ENCODE data around the gene KXD1. TPM values are rescaled to one million over a fixed set of nuclear protein-coding genes. Genes with fewer than 3 reads are reported as not detected.

KXD1 gene
- total RNA-seq, 3 donors from 2014 or later, result 63.2 to 76.9 (median 68.8) TPM

DNA sequence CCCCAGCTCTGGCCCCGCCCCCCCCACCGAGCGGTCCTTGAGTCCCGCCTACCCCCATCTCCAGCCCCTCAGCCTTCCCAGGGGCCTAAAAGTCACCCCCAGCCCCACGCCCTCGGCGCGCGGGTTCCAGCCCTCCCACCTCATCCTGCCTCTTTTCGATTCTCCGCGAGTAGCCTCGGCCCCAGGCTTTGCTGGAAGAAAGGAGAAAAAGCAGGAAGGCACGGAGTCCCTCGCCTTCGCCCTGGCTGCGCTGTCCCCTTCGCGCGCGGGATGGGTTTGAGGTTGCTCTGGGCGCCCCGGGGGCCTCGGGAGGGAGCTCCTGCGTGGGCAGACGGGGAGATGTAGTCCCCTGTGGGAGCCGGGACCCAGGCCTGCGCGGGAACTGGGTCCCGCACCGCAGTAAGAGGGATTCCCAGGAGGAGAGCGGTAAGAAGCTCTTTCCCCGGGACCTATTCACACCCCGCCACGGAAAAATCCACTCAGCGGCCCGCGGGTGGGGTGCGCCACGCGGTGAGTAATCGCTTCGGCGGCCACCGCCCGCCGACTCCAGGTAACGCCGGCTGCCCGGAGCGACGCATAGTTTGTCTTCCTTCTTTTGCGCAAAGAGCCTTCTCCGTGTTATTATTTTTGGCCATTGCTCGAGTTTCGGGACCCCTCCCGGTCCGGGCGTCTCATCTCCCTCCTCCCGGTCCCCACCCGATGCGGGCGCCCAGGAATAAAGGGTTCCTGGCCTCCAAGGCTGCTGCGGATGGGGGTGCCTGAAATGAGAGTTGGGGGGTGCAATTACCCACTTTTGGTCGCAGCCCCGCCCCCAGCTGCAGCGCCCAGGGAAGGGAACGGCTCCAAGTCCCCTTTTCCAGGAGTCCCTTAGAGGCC, 49.8 kb downstream of the KXD1 start:
- no peak for ATAC-seq
- Histone ChIP-seq H3K4me3 (no peak overlapping the region), H3K36me3 (ENCODE audit: low read depth) (no peaks in the 10 kb centered on the region), H3K9me3 (no peaks in the 10 kb centered on the region), H3K4me1 (ENCODE audit: low read depth) (peaks cover 26% of the 10 kb centered on the region)
- TF ChIP-seq, protein P1, sequence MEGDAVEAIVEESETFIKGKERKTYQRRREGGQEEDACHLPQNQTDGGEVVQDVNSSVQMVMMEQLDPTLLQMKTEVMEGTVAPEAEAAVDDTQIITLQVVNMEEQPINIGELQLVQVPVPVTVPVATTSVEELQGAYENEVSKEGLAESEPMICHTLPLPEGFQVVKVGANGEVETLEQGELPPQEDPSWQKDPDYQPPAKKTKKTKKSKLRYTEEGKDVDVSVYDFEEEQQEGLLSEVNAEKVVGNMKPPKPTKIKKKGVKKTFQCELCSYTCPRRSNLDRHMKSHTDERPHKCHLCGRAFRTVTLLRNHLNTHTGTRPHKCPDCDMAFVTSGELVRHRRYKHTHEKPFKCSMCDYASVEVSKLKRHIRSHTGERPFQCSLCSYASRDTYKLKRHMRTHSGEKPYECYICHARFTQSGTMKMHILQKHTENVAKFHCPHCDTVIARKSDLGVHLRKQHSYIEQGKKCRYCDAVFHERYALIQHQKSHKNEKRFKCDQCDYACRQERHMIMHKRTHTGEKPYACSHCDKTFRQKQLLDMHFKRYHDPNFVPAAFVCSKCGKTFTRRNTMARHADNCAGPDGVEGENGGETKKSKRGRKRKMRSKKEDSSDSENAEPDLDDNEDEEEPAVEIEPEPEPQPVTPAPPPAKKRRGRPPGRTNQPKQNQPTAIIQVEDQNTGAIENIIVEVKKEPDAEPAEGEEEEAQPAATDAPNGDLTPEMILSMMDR (IDR thresholded peaks at IDR 0.05), result no peak
- no peak for DNase-seq
- intact Hi-C loops (cut with DNase I, micrococcal nuclease), result no loop called here

DNA sequence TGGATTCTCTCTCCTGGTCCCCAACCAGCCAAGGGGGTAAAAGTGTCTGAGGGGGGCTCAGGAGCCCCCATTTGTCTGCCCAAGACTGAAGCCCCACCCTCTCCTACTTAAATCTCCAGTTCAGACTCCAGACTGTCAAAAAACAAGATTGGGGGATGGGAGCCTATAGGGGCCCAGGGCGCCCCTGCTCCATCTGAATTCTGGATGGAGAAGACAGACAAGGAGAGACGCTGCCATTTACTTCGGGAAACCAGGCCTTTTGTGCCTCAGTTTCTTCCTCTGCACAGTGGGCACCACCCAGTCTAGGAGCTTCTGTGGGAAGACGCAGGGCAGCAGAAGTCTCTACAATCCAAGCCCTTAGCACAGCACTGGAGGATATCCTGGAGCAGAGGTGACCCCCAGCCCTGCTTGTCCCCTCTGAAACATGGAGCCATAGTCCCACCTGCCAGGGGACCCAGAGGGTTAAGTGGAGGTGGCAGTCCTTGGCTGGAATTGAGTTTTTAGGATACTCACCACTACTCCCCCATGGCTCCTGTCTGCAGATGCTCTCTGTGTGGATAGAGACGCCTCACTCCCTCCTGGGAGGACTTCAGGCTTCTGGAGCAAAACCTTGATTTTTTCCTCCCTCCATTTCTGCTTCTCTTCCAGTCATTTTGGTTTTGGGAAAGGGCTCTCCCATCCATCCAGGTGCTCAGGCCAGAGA, 50.6 kb downstream of the KXD1 start:
- no peaks in the 10 kb centered on the region for H3K9me3 ChIP-seq
- DNase-seq (no peak), ATAC-seq (no peak)
- H3K4me1 ChIP-seq (ENCODE audit: low read depth), result peaks cover 32% of the 10 kb centered on the region
- intact Hi-C loops (cut with DNase I, micrococcal nuclease), result no loop called here
- no peak overlapping the region for H3K4me3 ChIP-seq
- H3K36me3 ChIP-seq (ENCODE audit: low read depth), result no peaks in the 10 kb centered on the region
- TF ChIP-seq, protein P1 (IDR thresholded peaks at IDR 0.05), result no peak

DNA sequence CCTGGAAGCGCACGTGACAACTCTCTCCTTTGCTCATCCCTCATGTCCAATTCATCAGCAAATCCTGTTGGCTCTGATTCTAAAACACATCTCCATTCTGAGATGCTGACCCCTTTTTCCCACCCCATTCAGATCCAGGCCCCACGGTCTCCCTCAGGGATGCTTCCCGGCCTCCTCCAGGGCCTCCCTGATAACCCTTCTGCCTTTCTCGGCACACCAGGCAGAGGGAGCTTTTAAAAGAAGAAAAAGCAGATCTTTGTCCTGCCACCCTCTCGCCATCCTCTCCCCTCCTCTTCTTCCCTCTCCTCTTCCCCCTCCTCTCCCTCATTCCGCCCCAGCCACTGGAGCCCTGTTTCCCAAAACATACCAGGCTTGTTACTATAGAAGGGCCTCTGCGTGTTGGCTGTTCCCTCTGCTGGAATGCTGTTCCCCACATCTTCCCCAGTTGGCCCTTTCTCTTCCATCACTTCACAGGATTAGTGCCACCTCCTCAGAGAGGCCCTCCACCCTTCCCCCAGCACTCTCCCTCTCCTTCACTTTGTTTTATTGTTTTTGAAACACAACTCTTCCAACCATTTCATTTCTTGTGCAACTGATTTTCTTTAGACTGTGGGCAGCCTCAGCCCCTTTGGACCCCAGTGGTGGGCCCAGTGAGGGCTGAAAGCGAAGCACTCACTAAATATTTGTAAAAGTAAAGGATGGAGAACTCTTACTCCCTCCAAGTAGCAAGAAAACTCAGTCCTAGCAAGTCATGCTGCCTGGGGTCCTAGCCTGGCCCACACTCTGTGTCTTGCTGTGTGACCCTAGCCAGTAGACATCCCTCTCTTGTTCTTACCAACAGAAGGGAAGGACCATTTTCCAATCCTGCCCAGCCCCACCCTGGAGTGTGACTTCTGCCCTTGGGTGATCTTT, 51.4 kb downstream of the KXD1 start:
- TF ChIP-seq, protein P1 (IDR thresholded peaks at IDR 0.05), result no peak
- H3K4me1 ChIP-seq (ENCODE audit: low read depth), result peaks cover 27% of the 10 kb centered on the region
- no peak overlapping the region for H3K4me3 ChIP-seq
- intact Hi-C loops (cut with DNase I, micrococcal nuclease), result no loop called here
- H3K36me3 ChIP-seq (ENCODE audit: low read depth), result no peaks in the 10 kb centered on the region
- ATAC-seq, result no peak
- no peak for DNase-seq
- no peaks in the 10 kb centered on the region for H3K9me3 ChIP-seq

DNA sequence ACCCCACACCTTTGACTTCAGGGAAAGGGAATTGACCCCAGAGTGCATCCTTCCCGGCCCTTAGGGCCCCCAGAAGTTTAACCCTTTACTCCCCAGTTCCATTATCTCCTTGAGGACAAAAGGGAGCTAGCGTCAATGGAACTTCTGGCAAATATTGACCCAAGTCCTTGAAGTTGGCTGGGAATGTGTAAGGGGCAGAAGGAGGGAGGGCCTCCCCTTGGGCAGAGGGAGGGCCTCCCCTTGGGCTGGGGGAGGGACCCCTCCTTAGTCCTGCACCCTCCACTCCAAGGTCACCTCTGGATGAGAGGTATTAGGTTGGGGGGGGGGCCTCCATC, 52.0 kb downstream of the KXD1 start:
- DNase-seq (no peak), ATAC-seq (no peak)
- Histone ChIP-seq H3K4me3 (no peak overlapping the region), H3K36me3 (ENCODE audit: low read depth) (no peaks in the 10 kb centered on the region), H3K9me3 (no peaks in the 10 kb centered on the region), H3K4me1 (ENCODE audit: low read depth) (peaks cover 27% of the 10 kb centered on the region)
- intact Hi-C loops (cut with DNase I, micrococcal nuclease), result no loop called here
- TF ChIP-seq, protein P1 (IDR thresholded peaks at IDR 0.05), result no peak

DNA sequence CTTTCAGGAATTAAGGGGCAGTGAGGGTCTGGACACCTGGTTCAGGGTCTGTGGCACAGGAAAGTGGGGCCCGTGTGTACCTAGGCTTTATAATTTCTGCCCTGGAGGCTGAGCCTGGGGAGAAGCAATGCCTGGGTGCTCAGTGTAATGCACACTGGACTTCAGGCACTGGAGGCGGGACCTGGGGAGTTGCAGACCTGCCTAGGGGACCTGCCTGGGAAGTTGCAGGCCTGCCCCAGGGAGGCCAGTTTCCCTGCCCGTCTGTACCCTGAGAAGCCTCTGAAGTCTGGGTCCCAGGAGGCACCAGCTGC, 52.5 kb downstream of the KXD1 start:
- Histone ChIP-seq H3K9me3 (no peaks in the 10 kb centered on the region), H3K4me3 (no peak overlapping the region), H3K4me1 (ENCODE audit: low read depth) (peaks cover 27% of the 10 kb centered on the region), H3K36me3 (ENCODE audit: low read depth) (no peaks in the 10 kb centered on the region)
- intact Hi-C loops (cut with DNase I, micrococcal nuclease), result no loop called here
- DNase-seq, result no peak
- TF ChIP-seq, protein P1 (IDR thresholded peaks at IDR 0.05), result no peak
- no peak for ATAC-seq
